Measurements from ENCODE around the gene EDEM1.
"Not testable (repeated sequence)": the region's sequence is repeated elsewhere in the genome, so short reads cannot be mapped to it uniquely, and the experiment has no call there.

The EDEM1 gene

GRCh38 chr3:5187156-5187919, at the start of gene EDEM1:
EDEM1 (plus strand) TSS chr3:5187707; CDS start chr3:5187806, 99 bp downstream.
- DNase-seq (ENCODE audit: low spot score): peak; percentile 95

- DNase-seq (ENCODE audit: low spot score): no peak
These were observed 49.1 kb upstream of the EDEM1 start for GRCh38 chr3:5138214-5138981.

GRCh38 chr3:5140230-5140621, 47.3 kb upstream of the EDEM1 start:
- DNase-seq (ENCODE audit: low spot score): no peak

GRCh38 chr3:5140839-5141238, 46.7 kb upstream of the EDEM1 start:
- no peak for DNase-seq (ENCODE audit: low spot score)

GRCh38 chr3:5141760-5142159, 45.7 kb upstream of the EDEM1 start:
- DNase-seq (ENCODE audit: low spot score): no peak

- no peak for DNase-seq (ENCODE audit: low spot score)
These were observed 44.0 kb upstream of the EDEM1 start for GRCh38 chr3:5143464-5143863.

GRCh38 chr3:5144316-5144994, 43.1 kb upstream of the EDEM1 start:
- DNase-seq (ENCODE audit: low spot score): no peak

GRCh38 chr3:5145120-5145519, 42.4 kb upstream of the EDEM1 start:
- no peak for DNase-seq (ENCODE audit: low spot score)

GRCh38 chr3:5147152-5147551, 40.4 kb upstream of the EDEM1 start:
- DNase-seq (ENCODE audit: low spot score): not testable (repeated sequence)

GRCh38 chr3:5149306-5149880, 38.1 kb upstream of the EDEM1 start:
- no peak for DNase-seq (ENCODE audit: low spot score)

- DNase-seq (ENCODE audit: low spot score): no peak
These were observed 35.9 kb upstream of the EDEM1 start for GRCh38 chr3:5151586-5151985.

GRCh38 chr3:5153074-5153473, 34.4 kb upstream of the EDEM1 start:
- no peak for DNase-seq (ENCODE audit: low spot score)

- no peak for DNase-seq (ENCODE audit: low spot score)
These were observed 32.3 kb upstream of the EDEM1 start for GRCh38 chr3:5155241-5155640.

GRCh38 chr3:5160321-5160720, 27.2 kb upstream of the EDEM1 start:
- DNase-seq (ENCODE audit: low spot score): no peak

GRCh38 chr3:5160940-5161858, 26.3 kb upstream of the EDEM1 start:
- no peak for DNase-seq (ENCODE audit: low spot score)

- no peak for DNase-seq (ENCODE audit: low spot score)
These were observed 25.4 kb upstream of the EDEM1 start for GRCh38 chr3:5162102-5162501.

GRCh38 chr3:5165698-5166097, 21.8 kb upstream of the EDEM1 start:
- no peak for DNase-seq (ENCODE audit: low spot score)

- DNase-seq (ENCODE audit: low spot score): no peak
These were observed 20.7 kb upstream of the EDEM1 start for GRCh38 chr3:5166846-5167245.

GRCh38 chr3:5168110-5168509, 19.4 kb upstream of the EDEM1 start:
- no peak for DNase-seq (ENCODE audit: low spot score)

GRCh38 chr3:5169807-5170206, 17.7 kb upstream of the EDEM1 start:
- DNase-seq (ENCODE audit: low spot score): no peak

- no peak for DNase-seq (ENCODE audit: low spot score)
These were observed 16.5 kb upstream of the EDEM1 start for GRCh38 chr3:5170975-5171374.
